IMR-90 (cell line): ENCODE results near the gene OSBP. TPM values are rescaled to one million over a fixed set of nuclear protein-coding genes. Genes with fewer than 3 reads are reported as not detected.

ENCODE experiments used
- ATAC-seq: fragments of 200-7000 bp; cut with Tn5 transposase; 2 replicates; pipeline ENCODE4 v1.9.1; 2020; ENCODE audit warnings: low read depth, mild to moderate bottlenecking, moderate library complexity
- BruUV-seq: library from RNA; stranded (reverse); fragments of 400-500 nt; replicated peaks from 2 replicates; lab custom pipeline; 2021; lab: Mats Ljungman, UMichigan
- CTCF ChIA-PET: fragments of 300-600 bp; formaldehyde crosslinking; extraction: SDS; loops from one replicate; lab custom pipeline; 2021; ENCODE audit warnings: antibody characterized with exemption; lab: Yijun Ruan, JAX
- POLR2A ChIA-PET: fragments of 300-600 bp; sonication (Branson Sonifier 250); formaldehyde crosslinking; loops from one replicate; lab custom pipeline; 2022; ENCODE audit warnings: antibody characterized with exemption; ENCODE audit not compliant: unreplicated experiment; lab: Charles Lee
- DNase-seq: peaks from one replicate; pipeline ENCODE4 v3.0.0; 2013
- H2AFZ ChIP-seq: replicated peaks from 2 replicates; pipeline ENCODE3; 2013; ENCODE audit warnings: low read length, mild to moderate bottlenecking; ENCODE audit not compliant: poor library complexity
- H2AK5ac ChIP-seq: 2 replicates; pipeline ENCODE4 v1.6.1; 2013; ENCODE audit warnings: low read depth, low read length, inconsistent platforms
- H2AK9ac ChIP-seq: replicated peaks from 2 replicates; pipeline ENCODE3; 2013; ENCODE audit warnings: mild to moderate bottlenecking, low read depth, low read length, moderate library complexity; ENCODE audit not compliant: poor library complexity
- H2BK120ac ChIP-seq: 2 replicates; pipeline ENCODE4 v1.6.1; 2013; ENCODE audit warnings: low read depth, low read length, inconsistent platforms
- H2BK15ac ChIP-seq: 3 replicates; pipeline ENCODE4 v1.6.1; 2013; ENCODE audit warnings: low read depth, low read length, inconsistent platforms
- H2BK20ac ChIP-seq: 2 replicates; pipeline ENCODE4 v1.6.1; 2013; ENCODE audit warnings: low read depth, mild to moderate bottlenecking, inconsistent platforms, low read length, moderate library complexity
- H2BK5ac ChIP-seq: 2 replicates; pipeline ENCODE4 v1.6.1; 2013; ENCODE audit warnings: mild to moderate bottlenecking, low read depth, low read length, inconsistent platforms; ENCODE audit not compliant: poor library complexity, severe bottlenecking
- H3K14ac ChIP-seq: replicated peaks from 2 replicates; pipeline ENCODE4 v1.6.1; 2013; ENCODE audit warnings: low read depth, low read length, inconsistent platforms
- H3K18ac ChIP-seq: 2 replicates; pipeline ENCODE4 v1.6.1; 2013; ENCODE audit warnings: low read depth, low read length, control low read depth
- H3K23ac ChIP-seq: 2 replicates; pipeline ENCODE4 v1.6.1; 2013; ENCODE audit warnings: low read depth, low read length, inconsistent platforms
- H3K27ac ChIP-seq: 2 replicates; pipeline ENCODE4 v1.5.1; 2013; ENCODE audit warnings: mild to moderate bottlenecking, control low read depth, low read length; ENCODE audit not compliant: insufficient read depth
- H3K27me3 ChIP-seq: 2 replicates; pipeline ENCODE4 v1.6.1; 2013; ENCODE audit warnings: low read length; ENCODE audit not compliant: control insufficient read depth, insufficient read depth
- H3K36me3 ChIP-seq: 2 replicates; pipeline ENCODE4 v1.6.1; 2013; ENCODE audit warnings: low read length, mixed read lengths; ENCODE audit not compliant: control insufficient read depth, insufficient read depth
- H3K4ac ChIP-seq: 2 replicates; pipeline ENCODE4 v1.6.1; 2013; ENCODE audit warnings: low read depth, low read length, inconsistent platforms
- H3K4me1 ChIP-seq: 2 replicates; pipeline ENCODE4 v1.6.1; 2013; ENCODE audit warnings: low read length, mixed read lengths; ENCODE audit not compliant: control insufficient read depth, insufficient read depth
- H3K4me2 ChIP-seq: 2 replicates; pipeline ENCODE4 v1.6.1; 2013; ENCODE audit warnings: low read depth, mild to moderate bottlenecking, control low read depth, low read length, moderate library complexity
- H3K4me3 ChIP-seq: 2 replicates; pipeline ENCODE4 v1.5.1; 2013; ENCODE audit warnings: low read depth, mild to moderate bottlenecking, control low read depth, low read length, moderate library complexity; ENCODE audit not compliant: insufficient read depth
- H3K56ac ChIP-seq: 2 replicates; pipeline ENCODE4 v1.6.1; 2013; ENCODE audit warnings: low read length, inconsistent platforms; ENCODE audit not compliant: insufficient read depth; ENCODE audit errors: extremely low read depth
- H3K79me1 ChIP-seq, 2 experiments: 2 replicates each; pipeline ENCODE4 v1.6.1; 2013; ENCODE audit warnings: low read length in 2 of 2, inconsistent platforms in 1 of 2, low read depth in 1 of 2
- H3K9ac ChIP-seq: 2 replicates; pipeline ENCODE4 v1.6.1; 2013; ENCODE audit warnings: low read depth, low read length, control low read depth
- H3K9me1 ChIP-seq: 2 replicates; pipeline ENCODE4 v1.6.1; 2013; ENCODE audit warnings: low read length, inconsistent platforms; ENCODE audit not compliant: insufficient read depth
- H3K9me3 ChIP-seq: 2 replicates; pipeline ENCODE4 v1.6.1; 2013; ENCODE audit warnings: low read length; ENCODE audit not compliant: control insufficient read depth, insufficient read depth
- H4K20me1 ChIP-seq: 2 replicates; pipeline ENCODE4 v1.6.1; 2013; ENCODE audit warnings: low read length, inconsistent platforms; ENCODE audit not compliant: insufficient read depth
- H4K5ac ChIP-seq: 2 replicates; pipeline ENCODE4 v1.6.1; 2013; ENCODE audit warnings: mild to moderate bottlenecking, low read depth, low read length, control low read depth
- H4K8ac ChIP-seq, 2 experiments: 2 replicates each; pipeline ENCODE4 v1.6.1; 2013; ENCODE audit warnings: low read depth in 2 of 2, low read length in 2 of 2, control low read depth in 1 of 2, inconsistent platforms in 1 of 2
- H4K91ac ChIP-seq: 2 replicates; pipeline ENCODE4 v1.6.1; 2013; ENCODE audit warnings: low read depth, low read length, inconsistent platforms; ENCODE audit not compliant: insufficient read depth
- BHLHE40 ChIP-seq: fragments of 150-350 bp; IDR thresholded peaks from 2 replicates; pipeline ENCODE4 v1.6.1; 2016; ENCODE audit warnings: mild to moderate bottlenecking, low read depth, low read length
- CEBPB ChIP-seq: IDR thresholded peaks from 2 replicates; pipeline ENCODE4 v1.6.1; 2012; ENCODE audit warnings: low read depth, low read length, improper control_type of control experiment
- CHD1 ChIP-seq: IDR thresholded peaks from 2 replicates; pipeline ENCODE4 v1.6.1; 2012; ENCODE audit warnings: low read depth, low read length, improper control_type of control experiment
- CTCF ChIP-seq: conservative IDR thresholded peaks from 2 replicates; pipeline ENCODE4 v1.5.1; 2012; ENCODE audit warnings: mild to moderate bottlenecking, low read depth, low read length, improper control_type of control experiment
- ELK1 ChIP-seq: fragments of 150-350 bp; IDR thresholded peaks from 2 replicates; pipeline ENCODE4 v1.6.1; 2016; ENCODE audit warnings: low read depth, mild to moderate bottlenecking, low read length, moderate library complexity, borderline replicate concordance
- FOS ChIP-seq: fragments of 150-350 bp; IDR thresholded peaks from 2 replicates; pipeline ENCODE4 v1.6.1; 2016; ENCODE audit warnings: low read depth, low read length
- MAFK ChIP-seq: IDR thresholded peaks from 2 replicates; pipeline ENCODE4 v1.6.1; 2012; ENCODE audit warnings: low read depth, low read length, improper control_type of control experiment
- MAZ ChIP-seq: IDR thresholded peaks from 2 replicates; pipeline ENCODE4 v1.6.1; 2012; ENCODE audit warnings: low read depth, mild to moderate bottlenecking, low read length, improper control_type of control experiment, moderate library complexity, borderline replicate concordance
- MXI1 ChIP-seq: IDR thresholded peaks from 2 replicates; pipeline ENCODE4 v1.6.1; 2012; ENCODE audit warnings: low read depth, mild to moderate bottlenecking, low read length, moderate library complexity, borderline replicate concordance
- NFE2L2 ChIP-seq: fragments of 150-350 bp; IDR thresholded peaks from 2 replicates; pipeline ENCODE4 v1.6.1; 2016; ENCODE audit warnings: low read depth, mild to moderate bottlenecking, low read length
- POLR2A ChIP-seq: IDR thresholded peaks from 2 replicates; pipeline ENCODE4 v1.6.1; 2012; ENCODE audit warnings: mild to moderate bottlenecking, low read depth, low read length
- RAD21 ChIP-seq: IDR thresholded peaks from 2 replicates; pipeline ENCODE4 v1.6.1; 2012; ENCODE audit warnings: low read length, improper control_type of control experiment
- RCOR1 ChIP-seq: IDR thresholded peaks from 2 replicates; pipeline ENCODE4 v1.6.1; 2012; ENCODE audit warnings: mild to moderate bottlenecking, low read length, improper control_type of control experiment; ENCODE audit not compliant: insufficient replicate concordance
- RFX5 ChIP-seq: IDR thresholded peaks from 2 replicates; pipeline ENCODE4 v1.8.0; 2012; ENCODE audit warnings: low read depth, mild to moderate bottlenecking, low read length, moderate library complexity
- SMC3 ChIP-seq: fragments of 150-350 bp; IDR thresholded peaks from 2 replicates; pipeline ENCODE4 v1.6.1; 2016; ENCODE audit warnings: low read depth, mild to moderate bottlenecking, antibody characterized with exemption, low read length, moderate library complexity
- USF2 ChIP-seq: fragments of 150-350 bp; IDR thresholded peaks from 2 replicates; pipeline ENCODE4 v1.6.1; 2017; ENCODE audit warnings: mild to moderate bottlenecking, antibody characterized with exemption, low read length, low read depth
- WGBS, 2 experiments: methylation state at CpG; one replicate each; pipeline versions ENCODE4 v1.1.5 to v1.1.7; 2013; ENCODE audit warnings: missing lambda C conversion rate in 2 of 2; ENCODE audit not compliant: insufficient read length in 1 of 2; ENCODE audit errors: extremely low coverage in 2 of 2; 5-methylcytosine and 5-hydroxymethylcytosine counted together
- dilution Hi-C: fragments of 300-500 bp; cut with HindIII; formaldehyde crosslinking; loops from one replicate; pipeline ENCODE4 v1.14.3; 2018; ENCODE audit warnings: low sequenced_read_pairs; ENCODE audit not compliant: unreplicated experiment
- in situ Hi-C: fragments of 300-500 bp; cut with MboI; formaldehyde crosslinking; loops from 3 replicates; pipeline ENCODE4 v1.14.3; 2019; ENCODE audit warnings: low sequenced_read_pairs, inconsistent platforms, mixed read lengths
- intact Hi-C: fragments of 100-400 bp; cut with micrococcal nuclease; formaldehyde crosslinking; loops from 2 replicates; pipeline ENCODE4 v1.10.0; 2022
- polyA plus RNA-seq, 3 experiments: library from polyadenylated mRNA; depleted of rRNA; stranded (reverse); fragments of >200 nt; gene quantifications; 2 replicates each; pipeline ENCODE4 v1.2.3, GENCODE V29; 2012; ENCODE audit warnings: low replicate concordance in 1 of 3
- total RNA-seq: library from RNA; depleted of rRNA; stranded (reverse); fragments of >200 nt; gene quantifications from 2 replicates; pipeline ENCODE4 v1.2.3, GENCODE V29; 2012

OSBP gene
- total and polyA plus RNA-seq, 2 of the 4 experiments (the other 2 are of a cell fraction): 22.1 to 27.4 TPM

- intact Hi-C loops (loop anchor here (5.0 kb wide), 2 partner anchors 218 to 268 kb away; no protein-coding TSS in a partner anchor), in situ Hi-C loops (no loop called here), dilution Hi-C loops (no loop called here)
- no peaks in the 10 kb centered on the region for H4K20me1 ChIP-seq
- CTCF ChIA-PET: no interaction called here
- peak overlapping the region; percentile 15 for H2AFZ ChIP-seq
- no peak overlapping the region for H2BK20ac ChIP-seq
- H3K18ac ChIP-seq: no peak overlapping the region
- H3K4me2 ChIP-seq: no peak overlapping the region
- WGBS, 2 experiments: no CpG with 5 or more reads among the region's 1 CpG
- no peak overlapping the region for H2BK5ac ChIP-seq
- H4K8ac ChIP-seq: no peak overlapping the region
- H4K91ac ChIP-seq: no peak overlapping the region
- no peaks in the 10 kb centered on the region for H3K79me1 ChIP-seq
- POLR2A ChIA-PET: no interaction called here
- no peaks in the 10 kb centered on the region for H3K36me3 ChIP-seq
- H3K27ac ChIP-seq: no peak overlapping the region
- no TSS peak for BruUV-seq
- no peaks in the 10 kb centered on the region for H3K9me3 ChIP-seq
- no peak overlapping the region for H3K23ac ChIP-seq
- H2AK9ac ChIP-seq: no peak overlapping the region
- no peak for ATAC-seq
- no peak overlapping the region for H3K9ac ChIP-seq
- no peak overlapping the region for H3K56ac ChIP-seq
- no peak overlapping the region for H4K5ac ChIP-seq
- H2BK120ac ChIP-seq: no peak overlapping the region
- H2AK5ac ChIP-seq: no peak overlapping the region
- no peak overlapping the region for H3K4ac ChIP-seq
- no peak for DNase-seq
- H3K4me3 ChIP-seq: no peak overlapping the region
- H3K4me1 ChIP-seq: no peaks in the 10 kb centered on the region
- TF ChIP-seq FOS (no peak), CTCF (no peak), CHD1 (no peak), CEBPB (no peak), RFX5 (no peak), RCOR1 (no peak), BHLHE40 (no peak), NFE2L2 (no peak), USF2 (no peak), MAFK (no peak), MAZ (no peak), MXI1 (no peak), ELK1 (no peak), RAD21 (no peak), SMC3 (no peak), POLR2A (no peak)
- no peak overlapping the region for H2BK15ac ChIP-seq
- no peak overlapping the region for H3K14ac ChIP-seq
- peaks cover 2% of the 10 kb centered on the region; the same call in 1 of the 2 replicates for H3K27me3 ChIP-seq
- H3K9me1 ChIP-seq: no peaks in the 10 kb centered on the region; the same call in 1 of the 2 replicates
These were observed 80.9 kb downstream of the OSBP start for GRCh38 chr11:59534676-59535075.
